ENCODE results near the gene ZMAT3.
A peak's percentile ranks its signal among the peaks of the same experiment; 100 is the strongest.
"Not testable (repeated sequence)": the region's sequence is repeated elsewhere in the genome, so short reads cannot be mapped to it uniquely, and the experiment has no call there.

The ZMAT3 gene

GRCh38 chr3:179037351-179037750 is 34.3 kb downstream of the ZMAT3 start:
- H3K4me3 ChIP-seq (ENCODE audit: control insufficient read depth, low read depth, low read length): no peak overlapping the region
- no peak for TF ChIP-seq CTCF (IDR thresholded peaks at IDR 0.05; ENCODE audit: control insufficient read depth, insufficient read depth, low read depth, low read length, missing control alignments)
- peak; percentile 86 for DNase-seq (ENCODE audit: low read depth)

GRCh38 chr3:179036626-179037300 is 34.8 kb downstream of the ZMAT3 start:
- no peak for DNase-seq (ENCODE audit: low read depth)
- TF ChIP-seq CTCF (IDR thresholded peaks at IDR 0.05; ENCODE audit: control insufficient read depth, insufficient read depth, low read depth, low read length, missing control alignments): no peak
- H3K4me3 ChIP-seq (ENCODE audit: control insufficient read depth, low read depth, low read length): no peak overlapping the region

- DNase-seq (ENCODE audit: low read depth): no peak
- no peak overlapping the region for H3K4me3 ChIP-seq (ENCODE audit: control insufficient read depth, low read depth, low read length)
- no peak for TF ChIP-seq CTCF (IDR thresholded peaks at IDR 0.05; ENCODE audit: control insufficient read depth, insufficient read depth, low read depth, low read length, missing control alignments)
Measured at GRCh38 chr3:179036226-179036625, 35.4 kb downstream of the ZMAT3 start.

GRCh38 chr3:179035232-179035631 is 36.4 kb downstream of the ZMAT3 start:
- TF ChIP-seq CTCF (IDR thresholded peaks at IDR 0.05; ENCODE audit: control insufficient read depth, insufficient read depth, low read depth, low read length, missing control alignments): no peak
- no peak for DNase-seq (ENCODE audit: low read depth)

GRCh38 chr3:179033304-179033657 is 38.3 kb downstream of the ZMAT3 start:
- not testable (repeated sequence) for H3K4me3 ChIP-seq (ENCODE audit: control insufficient read depth, low read depth, low read length)

More at GRCh38 chr3:179035232-179035631, 36.4 kb downstream of the ZMAT3 start:
- H3K4me3 ChIP-seq (ENCODE audit: control insufficient read depth, low read depth, low read length): no peak overlapping the region

GRCh38 chr3:179032454-179033303 is 38.9 kb downstream of the ZMAT3 start:
- not testable (repeated sequence) for DNase-seq (ENCODE audit: low read depth); H3K4me3 ChIP-seq (ENCODE audit: control insufficient read depth, low read depth, low read length)

More at GRCh38 chr3:179033304-179033657, 38.3 kb downstream of the ZMAT3 start:
- not testable (repeated sequence) for DNase-seq (ENCODE audit: low read depth)

- H3K4me3 ChIP-seq (ENCODE audit: control insufficient read depth, low read depth, low read length): no peak overlapping the region
- TF ChIP-seq CTCF (IDR thresholded peaks at IDR 0.05; ENCODE audit: control insufficient read depth, insufficient read depth, low read depth, low read length, missing control alignments): no peak
- no peak for DNase-seq (ENCODE audit: low read depth)
Measured at GRCh38 chr3:179029096-179029495, 42.5 kb downstream of the ZMAT3 start.

Measured in AG09309 (cell line).